ENCODE results near the gene PNRC2.

DNA sequence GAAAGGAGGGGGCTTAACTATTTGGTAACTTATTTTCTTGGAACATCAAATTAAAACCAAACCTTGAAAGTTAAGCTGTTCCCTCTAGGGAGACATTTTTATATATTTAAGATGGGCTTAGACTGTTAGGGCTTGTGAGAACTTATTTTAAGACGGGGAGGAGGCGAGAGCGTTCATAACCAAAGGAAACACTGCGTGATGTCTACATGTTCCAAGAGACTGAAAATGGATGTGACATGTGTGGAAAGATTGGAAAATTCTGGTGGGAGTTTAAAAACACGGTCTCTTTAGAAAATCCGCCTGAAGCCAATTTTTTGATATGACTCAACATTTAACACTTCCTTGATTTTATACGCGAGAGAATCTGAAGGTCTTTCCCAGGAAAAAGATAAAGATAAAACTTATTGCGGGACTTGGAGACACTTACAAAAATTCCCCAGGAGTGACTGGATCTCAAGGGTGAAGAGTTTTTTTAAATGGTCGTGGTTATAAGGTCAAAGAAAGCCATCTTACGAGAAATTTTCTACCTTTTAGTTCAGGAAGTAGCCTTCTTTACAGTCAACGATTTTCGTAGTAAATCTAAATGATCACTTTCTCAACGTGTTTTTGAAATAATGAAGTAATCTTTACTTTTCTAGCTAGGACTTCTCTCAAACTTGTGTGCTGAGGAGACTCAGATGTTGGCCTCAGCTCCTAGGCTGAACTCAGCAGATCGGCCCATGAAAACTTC is 828 bp downstream of the PNRC2 start:
- TF ChIP-seq, protein P1, sequence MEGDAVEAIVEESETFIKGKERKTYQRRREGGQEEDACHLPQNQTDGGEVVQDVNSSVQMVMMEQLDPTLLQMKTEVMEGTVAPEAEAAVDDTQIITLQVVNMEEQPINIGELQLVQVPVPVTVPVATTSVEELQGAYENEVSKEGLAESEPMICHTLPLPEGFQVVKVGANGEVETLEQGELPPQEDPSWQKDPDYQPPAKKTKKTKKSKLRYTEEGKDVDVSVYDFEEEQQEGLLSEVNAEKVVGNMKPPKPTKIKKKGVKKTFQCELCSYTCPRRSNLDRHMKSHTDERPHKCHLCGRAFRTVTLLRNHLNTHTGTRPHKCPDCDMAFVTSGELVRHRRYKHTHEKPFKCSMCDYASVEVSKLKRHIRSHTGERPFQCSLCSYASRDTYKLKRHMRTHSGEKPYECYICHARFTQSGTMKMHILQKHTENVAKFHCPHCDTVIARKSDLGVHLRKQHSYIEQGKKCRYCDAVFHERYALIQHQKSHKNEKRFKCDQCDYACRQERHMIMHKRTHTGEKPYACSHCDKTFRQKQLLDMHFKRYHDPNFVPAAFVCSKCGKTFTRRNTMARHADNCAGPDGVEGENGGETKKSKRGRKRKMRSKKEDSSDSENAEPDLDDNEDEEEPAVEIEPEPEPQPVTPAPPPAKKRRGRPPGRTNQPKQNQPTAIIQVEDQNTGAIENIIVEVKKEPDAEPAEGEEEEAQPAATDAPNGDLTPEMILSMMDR (conservative IDR thresholded peaks at IDR 0.05 in 1 of 2, IDR thresholded peaks at IDR 0.05 in 1 of 2; ENCODE audit: low read depth in 1 of 2, low read length in 2 of 2): no peak
- no peak for TF ChIP-seq EZH2 (IDR thresholded peaks at IDR 0.05; ENCODE audit: low read length, missing control alignments)

Data from fibroblast of lung (primary cell).